ENCODE data around the gene TTLL3. TPM values are rescaled to one million over a fixed set of nuclear protein-coding genes. Genes with fewer than 3 reads are reported as not detected.

Gene TTLL3
- total RNA-seq, 2 experiments from 2014 or later, result 22.7 to 23.8 TPM

GRCh38 chr3:9876991-9877390 is 66.9 kb downstream of the TTLL3 start:
- no peaks in the 10 kb centered on the region for H3K4me1 Mint-ChIP-seq
- no peak overlapping the region for H3K4me3 Mint-ChIP-seq
- no peaks in the 10 kb centered on the region for H3K27me3 Mint-ChIP-seq
- no peak overlapping the region for H3K27ac Mint-ChIP-seq
- peak; percentile 15 for DNase-seq
- no peaks in the 10 kb centered on the region for H3K9me3 Mint-ChIP-seq
- H3K36me3 Mint-ChIP-seq, result no peaks in the 10 kb centered on the region

- no peaks in the 10 kb centered on the region for H3K36me3 Mint-ChIP-seq
- H3K27ac Mint-ChIP-seq, result no peak overlapping the region
- H3K9me3 Mint-ChIP-seq, result no peaks in the 10 kb centered on the region
- no peaks in the 10 kb centered on the region for H3K4me1 Mint-ChIP-seq
- H3K27me3 Mint-ChIP-seq, result no peaks in the 10 kb centered on the region
- no peak for DNase-seq
- no peak overlapping the region for H3K4me3 Mint-ChIP-seq
These were observed 68.6 kb downstream of the TTLL3 start for GRCh38 chr3:9878700-9879099.

- no peak within 1 kb of the TSS for H3K27ac Mint-ChIP-seq
- no peaks in the 10 kb centered on the region for H3K27me3 Mint-ChIP-seq
- H3K36me3 Mint-ChIP-seq, result no peaks in the 10 kb centered on the region
- no peak for DNase-seq
- H3K4me1 Mint-ChIP-seq, result no peaks in the 10 kb centered on the region
- no peak within 1 kb of the TSS for H3K4me3 Mint-ChIP-seq
- no peaks in the 10 kb centered on the region for H3K9me3 Mint-ChIP-seq
These were observed 69.9 kb downstream of the TTLL3 start, which contains the start of gene CIDEC for GRCh38 chr3:9879830-9880549. Gene CIDEC (minus strand): TSS chr3:9880253. CDS start chr3:9878486, 1,767 bp downstream.

- Mint-ChIP-seq H3K4me3 (no peak overlapping the region), H3K27ac (no peak overlapping the region), H3K36me3 (no peaks in the 10 kb centered on the region), H3K4me1 (no peaks in the 10 kb centered on the region), H3K27me3 (no peaks in the 10 kb centered on the region), H3K9me3 (no peaks in the 10 kb centered on the region)
- no peak for DNase-seq
These were observed 71.4 kb downstream of the TTLL3 start for GRCh38 chr3:9881441-9881840.

GRCh38 chr3:9883706-9884554 is 73.9 kb downstream of the TTLL3 start:
- peak overlapping the region; percentile 43 for H3K27ac Mint-ChIP-seq
- DNase-seq, result no peak
- no peaks in the 10 kb centered on the region for H3K36me3 Mint-ChIP-seq
- H3K9me3 Mint-ChIP-seq, result no peaks in the 10 kb centered on the region
- H3K4me3 Mint-ChIP-seq, result no peak overlapping the region
- no peaks in the 10 kb centered on the region for H3K4me1 Mint-ChIP-seq
- no peaks in the 10 kb centered on the region for H3K27me3 Mint-ChIP-seq

- H3K4me1 Mint-ChIP-seq, result peaks cover 3% of the 10 kb centered on the region
- H3K27me3 Mint-ChIP-seq, result no peaks in the 10 kb centered on the region
- H3K9me3 Mint-ChIP-seq, result no peaks in the 10 kb centered on the region
- no peak overlapping the region for H3K4me3 Mint-ChIP-seq
- no peaks in the 10 kb centered on the region for H3K36me3 Mint-ChIP-seq
- no peak for DNase-seq
- H3K27ac Mint-ChIP-seq, result no peak overlapping the region
These were observed 74.6 kb downstream of the TTLL3 start for GRCh38 chr3:9884555-9885165.

Other genes starting within 250 kb of the TTLL3 start
- gene MTMR14, start 160.8 kb upstream of the TTLL3 start, total RNA-seq, result 10 to 100 TPM; 40.5 to 41.0 TPM
- gene CPNE9, start 106.4 kb upstream of the TTLL3 start, total RNA-seq, result not detected
- gene BRPF1, start 78.5 kb upstream of the TTLL3 start, total RNA-seq, result 10 to 100 TPM; 39.4 to 40.1 TPM
- gene OGG1, start 60.3 kb upstream of the TTLL3 start, total RNA-seq, result 10 to 100 TPM; 27.0 to 30.0 TPM
- 10 to 100 TPM; 24.8 to 25.7 TPM for gene CAMK1, start 40.3 kb upstream of the TTLL3 start, total RNA-seq
- gene TADA3, start 17.8 kb upstream of the TTLL3 start, total RNA-seq, result 10 to 100 TPM; 49.5 to 50.8 TPM
- 100 to 1,000 TPM; 251 to 253 TPM for gene ARPC4, start 17.2 kb upstream of the TTLL3 start, total RNA-seq
- gene RPUSD3, start 33.7 kb downstream of the TTLL3 start, total RNA-seq, result 10 to 100 TPM; 69.2 to 71.2 TPM
- under 1 TPM in 1 of 2 experiments, not detected in 1; 0.18 TPM for gene CIDEC, start 70.0 kb downstream of the TTLL3 start, total RNA-seq
- gene JAGN1, start 80.3 kb downstream of the TTLL3 start, total RNA-seq, result 10 to 100 TPM; 49.0 to 49.2 TPM
- gene IL17RE, start 92.6 kb downstream of the TTLL3 start, total RNA-seq, result 1 to 10 TPM; 1.2 to 1.8 TPM
- gene IL17RC, start 106.8 kb downstream of the TTLL3 start, total RNA-seq, result under 1 TPM; 0.36 to 0.60 TPM
- 1 to 10 TPM; 7.9 to 10.0 TPM for gene CRELD1, start 123.6 kb downstream of the TTLL3 start, total RNA-seq
- gene PRRT3, start 142.1 kb downstream of the TTLL3 start, total RNA-seq, result 1 to 10 TPM; 8.0 to 8.6 TPM
- 10 to 100 TPM; 44.7 to 46.7 TPM for gene EMC3, start 176.6 kb downstream of the TTLL3 start, total RNA-seq
- 10 to 100 TPM; 80.9 to 85.1 TPM for gene FANCD2, start 216.2 kb downstream of the TTLL3 start, total RNA-seq